Ishikawa (cell line): ENCODE data around the gene BPHL.

Source experiments
- CREB1 ChIP-seq: IDR thresholded peaks from 2 replicates; pipeline ENCODE4 v1.6.1; 2012; ENCODE audit warnings: low read depth
- EP300 ChIP-seq: IDR thresholded peaks from 2 replicates; pipeline ENCODE4 v1.6.1; 2012; ENCODE audit warnings: borderline replicate concordance

GRCh38 chr6:3194535-3195419 is 76.3 kb downstream of the BPHL start:
- TF ChIP-seq CREB1 (no peak), EP300 (no peak)
